ENCODE measurements around the gene ALOX5AP.

ALOX5AP gene

DNA sequence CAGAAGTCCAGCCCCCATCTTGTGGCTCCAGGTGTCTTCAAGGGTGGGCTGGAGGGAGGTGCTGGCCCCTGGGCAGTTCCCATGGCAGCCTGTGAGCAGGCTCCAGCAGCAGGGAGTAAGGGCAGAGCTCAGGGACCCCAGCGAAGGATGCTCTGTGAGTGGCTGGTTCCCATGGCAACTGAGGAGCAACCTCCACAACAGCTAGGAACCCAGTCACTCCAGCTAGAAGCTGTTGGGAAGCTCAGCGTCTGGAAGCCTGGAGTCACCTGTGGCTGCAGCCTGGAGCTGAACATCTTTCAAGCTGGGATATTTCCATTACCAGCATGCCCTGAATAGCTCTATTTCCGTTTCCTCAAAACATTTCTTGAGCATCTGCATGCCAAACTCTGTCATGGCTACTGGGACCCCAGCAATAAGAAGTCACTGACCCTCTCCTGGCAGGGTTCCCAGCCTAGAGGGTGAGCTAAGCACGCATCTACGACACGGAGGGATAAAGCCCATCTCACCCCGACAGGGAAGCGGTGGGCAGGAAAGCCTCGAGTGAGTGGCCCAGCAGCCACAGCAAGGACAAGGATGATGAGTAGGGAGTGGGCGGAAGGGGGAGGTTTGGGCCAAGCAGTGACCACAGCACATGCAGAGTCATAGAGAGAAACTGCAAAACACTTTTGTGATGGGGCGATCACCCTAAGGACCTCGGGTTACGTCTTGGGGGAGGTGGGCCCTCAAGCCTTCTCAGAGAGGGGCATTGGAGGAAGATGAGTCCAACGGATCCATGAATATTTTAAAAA, 52.6 kb downstream of the ALOX5AP start:
- intact Hi-C loops (cut with DNase I): no loop called here
- DNase-seq: peak in 14 of 42 donors; percentile 24 to 70 (median 48)

DNA sequence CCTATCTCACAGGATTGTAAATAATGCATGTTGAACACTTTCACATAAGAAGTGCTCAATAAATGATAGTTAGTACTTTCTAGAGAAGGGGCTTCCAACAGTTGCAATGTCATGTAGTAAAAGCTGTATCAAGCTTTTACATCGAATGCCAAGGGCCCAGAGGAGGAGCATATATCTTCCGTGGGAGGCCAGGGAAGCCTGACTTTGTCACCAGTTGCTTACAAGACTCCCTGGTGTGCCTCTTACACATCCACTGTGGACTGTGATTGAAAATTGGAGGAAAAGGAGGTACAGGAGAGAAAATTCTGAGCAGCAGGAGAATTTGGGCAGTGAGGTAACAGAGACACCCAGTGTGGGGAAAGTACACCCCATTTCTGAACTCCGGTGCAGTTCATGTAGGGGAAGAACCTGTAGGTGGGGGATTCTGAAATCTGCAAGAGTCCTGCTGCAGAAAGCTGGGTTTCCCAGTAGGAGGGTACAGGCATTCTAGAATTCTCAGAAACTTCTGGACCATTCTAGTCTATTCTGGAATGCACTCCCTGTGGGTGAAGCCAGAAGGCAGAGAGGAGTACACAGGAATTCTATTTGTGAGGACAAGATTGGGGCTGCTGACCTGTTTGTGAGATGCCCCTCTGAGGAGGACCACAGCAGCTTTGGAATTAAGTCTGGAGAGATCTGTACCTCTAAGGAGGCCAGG, 54.0 kb downstream of the ALOX5AP start:
- intact Hi-C loops (cut with DNase I): no loop called here

DNA sequence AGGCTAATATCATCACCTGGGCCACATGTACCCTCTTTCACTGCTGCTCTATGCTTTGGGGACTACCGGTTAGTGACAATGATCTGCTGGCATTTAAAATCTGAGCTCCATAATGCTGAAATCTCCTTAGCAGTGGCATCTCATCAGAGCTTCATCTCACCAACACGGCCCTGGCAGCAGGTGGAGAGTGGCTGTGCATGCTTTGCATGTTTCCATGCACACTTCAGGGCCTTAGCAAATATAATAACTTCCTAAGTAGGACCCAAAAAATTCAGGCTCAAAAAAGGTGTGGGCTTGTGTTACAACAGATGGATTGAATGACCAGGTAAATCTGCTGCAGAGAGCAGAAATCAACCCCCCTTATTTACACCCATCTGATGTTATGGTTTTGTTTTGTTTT, 55.2 kb downstream of the ALOX5AP start:
- DNase-seq: no peak
- intact Hi-C loops (cut with DNase I): no loop called here

More for the DNA sequence above, 54.0 kb downstream of the ALOX5AP start:
- no peak for DNase-seq

DNA sequence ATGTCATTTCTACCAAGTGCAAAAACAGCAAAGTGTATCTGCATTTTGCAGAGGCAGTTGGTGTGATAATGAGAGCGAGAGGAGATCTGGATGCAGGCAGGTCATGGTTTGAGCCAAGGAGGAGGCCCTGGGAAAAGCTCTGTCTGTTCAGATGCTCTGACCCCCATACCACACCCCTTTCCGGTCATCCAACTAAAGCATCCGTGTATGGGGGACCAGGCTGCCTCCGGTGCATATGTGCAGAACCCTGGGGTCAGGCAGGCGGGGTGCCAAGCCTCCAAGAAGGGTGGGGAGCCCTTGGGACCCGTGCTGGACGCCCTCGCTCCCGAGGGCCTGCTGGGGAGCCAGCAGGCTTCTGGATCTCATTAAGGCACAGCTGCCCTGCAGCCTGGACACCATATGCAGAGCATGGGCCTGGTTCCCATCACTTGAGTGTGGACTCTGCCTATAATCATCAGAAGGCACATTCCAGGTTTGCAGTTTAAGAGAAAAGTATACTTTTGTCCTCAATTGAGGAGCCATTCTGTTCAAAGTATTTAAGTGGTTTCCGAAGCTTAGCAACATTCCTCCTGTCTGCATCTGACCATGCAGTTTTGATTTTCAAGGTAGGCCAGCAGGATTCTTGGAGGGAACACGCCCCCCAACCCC, 56.1 kb downstream of the ALOX5AP start:
- intact Hi-C loops (cut with DNase I): no loop called here
- DNase-seq: no peak

DNA sequence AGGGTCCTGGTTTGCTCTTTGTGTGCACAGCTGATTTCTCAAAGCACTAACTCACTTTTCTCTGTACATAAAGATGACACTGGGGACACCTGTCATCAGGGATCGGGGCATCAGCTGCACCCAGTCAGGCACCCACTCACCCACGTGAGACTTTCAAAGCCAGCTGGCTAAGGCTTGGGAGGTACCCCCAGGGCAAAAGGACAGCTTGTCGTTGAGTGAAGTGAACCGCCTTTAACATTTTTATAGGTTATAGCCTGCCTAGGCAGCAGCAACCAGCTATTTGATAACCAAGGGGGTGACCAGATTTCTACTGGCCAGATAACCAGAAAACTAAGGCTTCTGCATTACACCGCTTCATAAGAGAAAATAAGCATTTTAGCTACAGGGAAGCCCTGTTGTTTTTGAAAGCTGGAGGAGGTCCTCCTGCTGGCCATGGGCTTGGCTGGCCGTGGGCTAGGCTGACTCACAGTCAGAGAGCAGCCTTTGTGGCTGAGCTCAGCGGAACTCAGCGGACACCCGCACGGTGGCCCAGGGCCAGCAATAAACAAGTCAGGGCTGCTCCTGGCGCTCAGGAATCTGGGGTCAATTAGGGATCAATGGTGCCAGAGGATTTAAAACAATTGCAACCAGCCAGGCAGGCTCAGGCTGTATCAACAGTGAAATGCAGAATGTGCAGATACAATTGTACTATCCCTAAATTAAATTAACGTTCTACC, 57.1 kb downstream of the ALOX5AP start:
- DNase-seq: peak in 41 of 42 donors; percentile 42 to 89 (median 68)
- intact Hi-C loops (cut with DNase I): no loop called here

DNA sequence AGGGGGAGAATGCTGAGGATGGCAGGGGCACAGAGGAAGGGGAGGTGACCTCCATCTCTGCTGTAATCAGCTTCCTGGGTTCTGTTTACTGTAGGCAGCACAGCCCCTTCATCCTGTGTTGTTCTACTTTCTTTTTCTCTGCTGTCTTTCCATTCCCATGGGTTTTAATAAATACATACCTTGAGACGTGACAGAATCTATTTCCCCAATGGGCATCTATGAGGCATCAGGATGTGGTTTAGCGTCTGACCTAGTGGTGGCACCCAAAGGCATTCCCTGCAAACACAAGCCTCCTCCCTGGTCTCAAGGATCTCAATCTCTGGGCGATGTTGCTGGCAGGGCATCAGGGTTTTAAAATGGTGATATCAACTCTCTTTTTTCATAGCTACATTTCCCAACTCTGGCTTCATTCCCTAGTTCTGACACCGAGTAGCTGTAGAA, 60.8 kb downstream of the ALOX5AP start:
- intact Hi-C loops (cut with DNase I): no loop called here
- DNase-seq: peak in 2 of 42 donors; percentile 22 to 36

DNA sequence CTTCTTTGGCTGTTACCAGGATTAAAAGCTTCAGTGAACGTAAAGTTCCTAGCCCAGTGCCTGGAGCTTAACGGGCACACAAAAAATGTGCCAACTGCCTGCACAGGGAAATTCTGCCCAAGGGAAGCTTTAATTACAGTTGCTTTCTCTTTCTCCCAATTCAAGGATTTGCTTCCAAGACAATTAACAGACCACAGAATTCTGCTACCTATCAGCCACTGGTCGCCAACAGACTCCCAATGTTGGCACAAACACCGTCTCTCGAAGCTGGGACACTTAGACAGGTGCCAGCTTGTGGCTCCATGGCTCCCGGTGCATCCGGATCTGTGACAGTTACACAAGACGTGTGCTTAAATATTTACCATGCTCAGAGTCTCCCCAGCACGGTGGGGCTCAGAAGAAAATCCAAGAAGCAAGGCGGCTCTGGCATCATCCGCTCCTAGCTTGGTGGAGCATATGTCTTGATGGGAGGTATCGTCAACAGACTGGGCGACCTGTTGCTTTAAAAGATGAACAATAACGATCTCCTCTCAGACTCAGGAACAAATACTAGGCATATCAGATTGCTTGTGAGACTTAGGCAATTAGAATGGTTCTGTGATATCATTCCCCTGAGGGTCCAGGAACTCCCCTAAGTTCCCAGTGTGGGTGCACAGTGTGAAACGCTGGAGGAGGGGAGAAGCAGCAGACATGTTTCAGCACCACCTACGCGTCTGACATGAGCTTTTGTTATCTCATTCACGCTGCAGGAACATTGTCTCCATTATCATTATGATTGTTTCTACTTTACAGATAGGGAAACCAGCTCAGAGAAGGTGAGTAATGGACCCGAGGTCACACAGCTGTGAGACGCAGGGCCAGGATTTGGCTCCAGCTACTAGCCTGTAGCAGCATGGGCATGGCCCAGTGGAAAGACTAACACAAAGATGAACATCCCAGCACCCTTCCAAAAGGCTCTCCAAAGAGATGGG, 61.6 kb downstream of the ALOX5AP start:
- peak in 6 of 42 donors; percentile 10 to 57 (median 34) for DNase-seq
- intact Hi-C loops (cut with DNase I): no loop called here

DNA sequence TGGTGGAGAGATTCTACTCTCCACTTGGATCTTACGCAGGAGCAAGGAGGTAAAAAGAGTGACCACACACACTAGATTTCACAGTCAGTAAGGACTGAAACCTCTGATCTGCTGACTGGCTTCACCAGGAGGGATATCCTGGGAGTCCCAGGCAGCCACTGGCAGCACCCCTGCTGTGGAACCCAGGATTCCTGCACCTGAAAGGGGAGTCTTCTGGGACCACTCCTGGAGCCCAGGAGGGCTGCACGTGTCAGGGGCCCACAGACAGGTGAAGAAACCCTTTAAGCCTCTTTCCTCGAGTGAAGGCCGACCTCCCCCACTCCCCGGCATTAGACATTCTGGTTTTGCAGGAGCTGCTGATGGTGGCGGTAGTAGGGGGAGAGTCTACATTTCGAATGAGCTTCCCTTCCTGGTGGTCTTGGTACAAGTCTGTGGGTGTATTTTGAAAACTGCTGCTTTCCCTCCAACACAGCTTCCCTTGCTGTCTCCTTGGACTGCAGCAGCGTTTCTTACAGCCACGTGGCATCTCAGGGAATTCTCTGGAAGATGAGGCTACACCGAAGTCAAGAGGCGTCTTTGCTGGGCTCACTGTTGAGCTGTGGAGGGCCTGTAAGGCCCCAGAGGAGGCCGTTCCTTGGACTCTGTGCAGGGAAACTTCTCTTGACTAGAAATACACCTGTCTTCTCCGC, 62.6 kb downstream of the ALOX5AP start:
- intact Hi-C loops (cut with DNase I): no loop called here
- peak in 1 of 42 donors; percentile 21 for DNase-seq

DNA sequence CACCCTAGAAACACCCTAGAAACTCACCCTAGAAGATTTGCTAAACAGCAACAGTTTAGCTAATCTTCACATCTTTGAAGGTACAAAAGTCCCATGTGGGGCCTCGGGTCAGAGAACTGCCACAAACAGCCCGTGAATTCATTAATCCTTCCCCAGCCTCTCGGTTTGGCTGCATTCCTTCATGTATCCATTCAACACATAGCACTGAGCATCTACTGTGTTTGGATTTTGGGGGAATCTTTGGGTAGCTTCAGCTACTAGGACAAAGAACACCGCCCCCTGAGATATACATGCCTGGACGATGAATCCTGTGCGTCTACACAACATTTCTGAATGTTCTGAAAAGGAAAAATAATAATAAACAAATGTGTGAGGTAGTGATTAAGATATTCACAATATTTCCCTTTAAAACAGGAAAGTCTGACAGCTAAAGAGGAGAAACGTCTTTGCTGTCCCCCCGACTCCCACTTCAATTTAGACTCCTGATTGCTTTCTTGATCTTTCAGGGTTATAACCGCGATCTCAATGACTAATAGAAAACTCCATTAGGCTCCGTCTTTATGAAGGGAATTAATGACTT, 63.5 kb downstream of the ALOX5AP start:
- no peak for DNase-seq
- intact Hi-C loops (cut with DNase I): no loop called here

DNA sequence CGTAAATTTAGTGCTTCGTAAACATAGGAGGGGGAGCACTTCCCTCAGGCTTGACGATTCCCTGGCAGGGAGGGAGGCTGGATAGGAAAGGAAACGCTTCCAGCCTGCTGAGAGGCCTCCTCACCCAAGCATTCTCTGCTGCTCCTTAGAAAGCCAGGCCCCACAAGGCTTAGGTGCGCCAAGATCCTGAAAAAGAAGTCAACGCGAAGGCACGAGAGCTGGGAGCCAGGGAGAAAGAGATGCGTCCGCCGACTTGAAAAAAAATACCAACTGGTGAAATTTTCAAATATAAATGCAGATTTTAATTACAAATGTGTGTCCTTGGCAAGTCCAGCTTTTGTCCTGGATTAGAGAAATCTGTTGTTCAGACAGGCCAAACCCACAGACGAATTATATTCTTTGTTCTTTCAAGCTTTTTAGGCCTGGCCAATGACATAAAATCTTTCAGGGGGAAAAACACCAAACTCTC, 64.0 kb downstream of the ALOX5AP start:
- intact Hi-C loops (cut with DNase I): no loop called here
- DNase-seq: no peak

DNA sequence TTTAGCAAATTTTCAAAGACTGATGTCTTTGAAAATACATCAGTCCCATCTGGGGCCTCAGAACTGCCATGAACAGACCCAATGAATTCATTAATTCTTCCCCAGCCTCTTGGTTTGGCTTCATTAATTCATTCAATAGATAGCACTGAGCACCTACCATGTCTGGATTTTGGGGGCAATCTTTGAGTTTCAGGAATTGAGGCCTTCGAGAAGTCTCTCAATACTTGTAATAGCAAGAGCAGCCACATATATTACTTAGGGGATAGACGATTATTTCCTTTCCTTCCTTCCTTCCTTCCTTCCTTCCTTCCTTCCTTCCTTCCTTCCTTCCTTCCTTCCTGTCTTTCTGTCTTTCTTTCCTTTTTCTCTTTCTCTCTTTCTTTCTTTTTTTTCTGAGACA, 64.8 kb downstream of the ALOX5AP start:
- no peak for DNase-seq
- intact Hi-C loops (cut with DNase I): loop anchor here (5.0 to 10.0 kb wide), 5 partner anchors 123 to 665 kb away; partner anchors contain the start of gene HMGB1

DNA sequence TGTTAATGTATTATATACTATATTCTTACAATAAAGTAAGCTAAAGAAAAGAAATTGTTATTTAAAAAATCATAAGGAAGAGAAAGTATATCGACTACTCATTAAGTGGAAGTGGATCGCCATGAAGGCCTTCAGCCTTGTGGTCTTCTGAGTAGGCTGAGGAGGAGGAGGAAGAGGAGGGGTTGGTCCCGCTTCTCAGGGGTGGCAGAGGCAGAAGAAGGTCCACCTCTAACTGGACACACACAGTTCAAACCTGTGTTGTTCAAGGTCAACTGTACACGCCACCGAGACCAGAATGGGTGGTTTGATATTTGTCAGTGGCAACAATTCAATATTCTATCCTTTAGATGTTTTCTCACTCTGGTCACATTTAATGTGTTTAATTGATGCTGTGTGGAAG, 67.2 kb downstream of the ALOX5AP start:
- no peak for DNase-seq
- intact Hi-C loops (cut with DNase I): loop anchor here (5.0 to 10.0 kb wide), 5 partner anchors 125 to 668 kb away; partner anchors contain the start of gene HMGB1

DNA sequence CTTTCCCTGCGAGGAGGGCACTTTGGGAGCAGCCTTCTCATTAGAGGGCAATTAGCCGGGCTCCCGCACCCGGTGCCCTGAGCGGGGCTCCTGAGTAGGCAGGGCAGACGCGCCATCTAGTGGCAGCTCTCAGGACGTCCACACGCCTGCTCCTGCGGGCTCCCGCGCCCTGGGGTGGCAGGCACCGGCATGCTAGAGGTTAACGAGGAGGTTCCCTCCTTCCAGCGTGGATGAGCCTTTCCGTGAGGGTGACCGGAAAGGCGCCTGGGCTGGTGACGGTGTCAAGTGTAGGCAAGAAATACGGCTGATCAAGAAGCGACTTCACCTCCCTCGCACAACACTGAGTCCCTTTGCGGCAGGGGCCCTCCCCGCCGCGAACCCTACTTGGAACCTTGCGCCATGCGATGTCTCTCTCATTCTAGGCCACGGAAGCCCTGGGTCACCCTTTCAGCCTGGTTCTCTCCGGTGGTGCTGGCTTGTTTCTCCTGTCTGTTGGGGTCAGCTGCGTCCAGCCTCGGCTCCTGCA, 67.7 kb downstream of the ALOX5AP start:
- intact Hi-C loops (cut with DNase I): loop anchor here (5.0 to 10.0 kb wide), 5 partner anchors 126 to 668 kb away; partner anchors contain the start of gene HMGB1
- DNase-seq: peak; percentile 80 to 96 (median 90)

DNA sequence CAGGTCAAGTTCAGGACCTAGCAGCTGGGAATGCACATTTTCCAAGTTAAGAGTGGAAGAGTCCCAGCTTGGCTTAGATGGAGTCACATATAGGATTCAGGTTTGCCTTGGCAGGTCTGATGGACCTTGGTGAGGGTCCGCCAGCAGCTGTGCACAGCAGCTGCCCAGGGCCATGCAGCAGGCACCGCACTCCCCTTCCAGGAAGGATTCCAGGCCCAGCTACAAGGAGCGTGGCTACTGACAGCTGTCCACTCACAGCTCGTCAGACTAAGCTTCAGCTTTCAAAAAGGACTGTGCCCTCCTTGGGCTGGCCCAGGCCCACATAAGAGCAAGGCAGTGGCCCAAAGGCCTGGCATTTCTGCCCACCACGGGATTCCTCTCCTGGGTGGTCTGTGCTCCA, 68.4 kb downstream of the ALOX5AP start:
- peak in 1 of 42 donors; percentile 5 for DNase-seq
- intact Hi-C loops (cut with DNase I): loop anchor here (5.0 to 10.0 kb wide), 5 partner anchors 126 to 669 kb away; partner anchors contain the start of gene HMGB1

DNA sequence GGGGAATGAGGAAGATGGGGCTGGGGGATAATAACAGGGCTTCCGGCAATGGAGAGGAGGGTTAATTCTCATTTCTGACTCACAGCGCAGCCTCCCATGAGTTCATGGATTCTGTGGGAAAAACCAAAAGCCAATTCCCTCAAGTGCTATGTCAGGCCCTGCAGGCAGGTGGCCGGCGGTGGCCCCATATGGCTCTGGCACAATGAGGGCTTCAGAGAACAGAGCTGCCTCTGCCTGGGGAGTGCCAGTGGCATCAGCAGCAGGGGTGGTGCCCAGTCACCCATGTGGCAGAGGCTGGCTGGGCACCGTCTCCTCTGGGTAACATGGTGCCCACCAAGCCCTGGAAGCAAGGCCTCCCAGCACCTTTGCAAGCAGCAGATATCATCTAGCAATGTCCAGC, 69.1 kb downstream of the ALOX5AP start:
- DNase-seq: peak in 19 of 42 donors; percentile 7 to 63 (median 37)
- intact Hi-C loops (cut with DNase I): loop anchor here (5.0 to 10.0 kb wide), 5 partner anchors 127 to 670 kb away; partner anchors contain the start of gene HMGB1

DNA sequence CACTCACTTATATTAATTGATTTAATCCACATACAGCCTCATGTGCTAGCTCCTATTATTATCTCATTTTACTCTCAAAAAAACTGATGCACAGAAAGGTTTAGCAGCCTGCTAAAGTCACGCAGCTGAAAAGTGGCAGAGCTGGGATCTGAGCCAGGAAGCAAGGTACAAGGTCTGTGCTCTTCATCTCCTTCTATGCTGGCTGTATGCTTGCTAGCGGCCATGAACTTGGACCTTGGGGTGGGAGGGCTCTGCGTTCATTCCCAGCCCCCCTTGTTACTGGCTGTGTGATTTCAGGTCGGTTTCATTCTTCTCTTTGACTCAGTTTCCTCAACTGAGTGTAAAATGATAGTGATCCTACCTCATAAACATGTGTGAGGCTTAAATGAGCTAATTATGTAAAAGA, 69.8 kb downstream of the ALOX5AP start:
- intact Hi-C loops (cut with DNase I): loop anchor here (10.0 kb wide), 3 partner anchors 340 to 670 kb away; partner anchors contain the start of gene HMGB1
- peak in 6 of 42 donors; percentile 30 to 57 (median 32) for DNase-seq

Data from head of caudate nucleus (tissue), 42 donors.